GM12878 (cell line): ENCODE data around the gene BRD1. TPM values are rescaled to one million over a fixed set of nuclear protein-coding genes. Genes with fewer than 3 reads are reported as not detected.

Source experiments
- ATAC-seq: fragments of 200-7000 bp; cut with Tn5 transposase; 3 replicates; pipeline ENCODE4 v1.9.1; 2020; ENCODE audit warnings: mild to moderate bottlenecking, moderate library complexity
- BruUV-seq: library from RNA; stranded (reverse); fragments of 400-500 nt; replicated peaks from 2 replicates; lab custom pipeline; 2021; lab: Mats Ljungman, UMichigan
- CTCF ChIA-PET: fragments of 300-600 bp; sonication (Branson Sonifier 250); formaldehyde crosslinking; extraction: SDS; loops from one replicate; lab custom pipeline; 2021; ENCODE audit warnings: inconsistent platforms; lab: Yijun Ruan, JAX
- POLR2A ChIA-PET: fragments of 350-600 bp; formaldehyde crosslinking; extraction: SDS; loops from one replicate; lab custom pipeline; 2021; ENCODE audit warnings: inconsistent platforms; lab: Charles Lee
- RAD21 ChIA-PET: fragments of 300-600 bp; sonication (Branson Sonifier 250); formaldehyde crosslinking; loops from one replicate; lab custom pipeline; 2023; ENCODE audit warnings: antibody characterized with exemption; ENCODE audit not compliant: unreplicated experiment; lab: Charles Lee
- SMC1A ChIA-PET: fragments of 300-600 bp; sonication (Branson Sonifier 250); formaldehyde crosslinking; loops from one replicate; lab custom pipeline; 2023; ENCODE audit not compliant: unreplicated experiment, uncharacterized antibody; lab: Charles Lee
- DNase-seq: peaks from one replicate; pipeline ENCODE4 v3.0.0-alpha.2; 2011; ENCODE audit warnings: low read depth, low spot score
- FAIRE-seq: peaks from 3 replicates; lab custom pipeline; 2011; peaks lifted over from hg19 to GRCh38; lab: Jason Lieb, UNC
- H2AFZ ChIP-seq: 2 replicates; pipeline ENCODE4 v1.6.0; 2011; ENCODE audit warnings: low read depth, low read length, control low read depth; ENCODE audit not compliant: control insufficient read depth
- H3K27ac ChIP-seq: 2 replicates; pipeline ENCODE4 v1.5.1; 2011; ENCODE audit warnings: control low read depth; ENCODE audit not compliant: control insufficient read depth, insufficient read depth
- H3K27me3 ChIP-seq, 2 experiments: replicated peaks in 1 of 2; 2 replicates each; pipeline versions ENCODE4 v1.6.0 to v1.6.1; 2011; ENCODE audit warnings: low read length in 1 of 2; ENCODE audit not compliant: control insufficient read depth in 2 of 2, insufficient read depth in 2 of 2
- H3K36me3 ChIP-seq, 2 experiments: 2 replicates each; pipeline ENCODE4 v1.5.1; 2011; ENCODE audit warnings: low read length in 1 of 2; ENCODE audit not compliant: control insufficient read depth in 2 of 2, insufficient read depth in 2 of 2
- H3K4me1 ChIP-seq: 2 replicates; pipeline ENCODE4 v1.6.1; 2011; ENCODE audit warnings: mild to moderate bottlenecking, low read length, moderate library complexity, mixed read lengths; ENCODE audit not compliant: control insufficient read depth, insufficient read depth
- H3K4me2 ChIP-seq: 2 replicates; pipeline ENCODE4 v1.6.0; 2011; ENCODE audit warnings: control low read depth; ENCODE audit not compliant: control insufficient read depth, insufficient read depth
- H3K4me3 ChIP-seq: fragments of 200-600 bp; sonication (generic); 2 replicates; pipeline ENCODE4 v1.5.1; 2016
- H3K79me2 ChIP-seq: 2 replicates; pipeline ENCODE4 v1.6.0; 2011; ENCODE audit warnings: low read length; ENCODE audit not compliant: control insufficient read depth, insufficient read depth
- H3K9ac ChIP-seq: 2 replicates; pipeline ENCODE4 v1.8.0; 2011; ENCODE audit warnings: low read length, control low read depth, mixed read lengths; ENCODE audit not compliant: control insufficient read depth, insufficient read depth
- H3K9me3 ChIP-seq: replicated peaks from 3 replicates; pipeline ENCODE4 v1.5.1; 2011; ENCODE audit warnings: mild to moderate bottlenecking, low read length; ENCODE audit not compliant: control insufficient read depth, insufficient read depth
- H4K20me1 ChIP-seq: 2 replicates; pipeline ENCODE4 v1.6.0; 2011; ENCODE audit not compliant: control insufficient read depth, insufficient read depth
- BHLHE40 ChIP-seq, 2 experiments: fragments of 450-650 bp in 1 of 2; IDR thresholded peaks; 2 replicates each; pipeline ENCODE4 v1.6.1; 2011 to 2017; ENCODE audit warnings: low read depth in 2 of 2, borderline replicate concordance in 1 of 2, improper control_type of control experiment in 1 of 2, low read length in 1 of 2, mild to moderate bottlenecking in 1 of 2
- EP300 ChIP-seq, 2 experiments: fragments of 150-350 bp in 1 of 2; IDR thresholded peaks; 2 replicates each; pipeline ENCODE4 v1.6.1; 2011 to 2012; ENCODE audit warnings: low read depth in 2 of 2, low read length in 2 of 2, borderline replicate concordance in 1 of 2, improper control_type of control experiment in 1 of 2, inconsistent platforms in 1 of 2; ENCODE audit not compliant: control insufficient read depth in 1 of 2
- EZH2 ChIP-seq: IDR thresholded peaks from 2 replicates; pipeline ENCODE4 v1.6.1; 2012; ENCODE audit warnings: low read depth, mild to moderate bottlenecking, control low read depth, inconsistent platforms, low read length, borderline replicate concordance; ENCODE audit not compliant: control insufficient read depth
- FOXM1 ChIP-seq: IDR thresholded peaks from 2 replicates; pipeline ENCODE4 v1.6.1; 2012; ENCODE audit warnings: low read depth, mild to moderate bottlenecking, inconsistent platforms, low read length, moderate library complexity
- GABPA ChIP-seq: IDR thresholded peaks from 2 replicates; pipeline ENCODE4 v1.6.1; 2014; ENCODE audit warnings: antibody characterized with exemption, low read depth, mild to moderate bottlenecking, inconsistent platforms
- HDAC2 ChIP-seq: fragments of 200-600 bp; sonication (generic); IDR thresholded peaks from 2 replicates; pipeline ENCODE4 v1.6.1; 2017
- IKZF2 ChIP-seq, 2 experiments: fragments of 450-650 bp; IDR thresholded peaks; 2 replicates each; pipeline ENCODE4 v1.6.1; 2017; ENCODE audit warnings: mild to moderate bottlenecking in 2 of 2, moderate library complexity in 2 of 2
- MEF2A ChIP-seq: IDR thresholded peaks from 2 replicates; pipeline ENCODE4 v1.6.1; 2011; ENCODE audit warnings: low read depth, mild to moderate bottlenecking, low read length, moderate library complexity; ENCODE audit not compliant: insufficient read depth
- NBN ChIP-seq: fragments of 450-650 bp; IDR thresholded peaks from 2 replicates; pipeline ENCODE4 v1.6.1; 2016
- NFIC ChIP-seq: IDR thresholded peaks from 2 replicates; pipeline ENCODE4 v1.6.1; 2012; ENCODE audit warnings: low read depth, mild to moderate bottlenecking, inconsistent platforms, low read length, moderate library complexity
- NFYB ChIP-seq: IDR thresholded peaks from 2 replicates; pipeline ENCODE4 v1.6.1; 2011; ENCODE audit warnings: low read depth, mild to moderate bottlenecking, low read length, improper control_type of control experiment, moderate library complexity; ENCODE audit not compliant: insufficient read depth
- RAD21 ChIP-seq: IDR thresholded peaks from 2 replicates; pipeline ENCODE4 v1.6.1; 2011; ENCODE audit warnings: mild to moderate bottlenecking, low read depth, low read length, moderate library complexity; ENCODE audit not compliant: insufficient read depth
- TCF7 ChIP-seq: IDR thresholded peaks from 2 replicates; pipeline ENCODE4 v1.6.1; 2014; ENCODE audit warnings: antibody characterized with exemption, borderline replicate concordance
- WGBS: methylation state at CpG from one replicate; pipeline ENCODE4 v1.1.6; 2016; ENCODE audit warnings: low lambda C conversion rate; ENCODE audit not compliant: insufficient replicate concordance, insufficient coverage; ENCODE audit errors: missing lambda C conversion rate; 5-methylcytosine and 5-hydroxymethylcytosine counted together
- in situ Hi-C: fragments of 300-500 bp; cut with MboI; formaldehyde crosslinking; loops from 9 replicates; pipeline ENCODE4 v1.14.3; 2018; ENCODE audit warnings: mixed read lengths
- intact Hi-C: fragments of 100-400 bp; cut with micrococcal nuclease; formaldehyde crosslinking; loops from one replicate; pipeline ENCODE4 v1.14.2; 2022; ENCODE audit not compliant: unreplicated experiment
- polyA plus RNA-seq, 11 experiments: library from polyadenylated mRNA; depleted of rRNA in 4 of 11; unstranded in 6 of 11; stranded (reverse) in 5 of 11; fragments of >200 nt; fragmentation: Nextera tagmentation in 4 of 11; fragmentation: Illumina TruSeq in 1 of 11; extraction: Ambion mirVana in 4 of 11; extraction: Trizol in 1 of 11; gene quantifications; 1 replicate in 1 of 11; 2 replicates in 10 of 11; pipeline versions ENCODE4 v1.2.1 to v1.2.3, GENCODE V29; 2011 to 2016; ENCODE audit warnings: inconsistent platforms in 2 of 11, missing spikeins in 2 of 11, low read depth in 1 of 11
- total RNA-seq, 4 experiments: library from RNA; depleted of rRNA in 3 of 4; stranded (reverse); fragments of >200 nt in 3 of 4; fragmentation: Illumina TruSeq in 1 of 4; extraction: Trizol in 1 of 4; gene quantifications; 2 replicates each; pipeline versions ENCODE4 v1.2.1 to v1.2.3, GENCODE V29; 2013 to 2021
- TF ChIP-seq, protein P1 (sequence below): fragments of 450-650 bp; IDR thresholded peaks from 2 replicates; pipeline ENCODE4 v1.6.1; 2017; ENCODE audit warnings: low read depth, mild to moderate bottlenecking, moderate library complexity
- TF ChIP-seq, protein P2 (sequence below): IDR thresholded peaks from 2 replicates; pipeline ENCODE4 v1.6.1; 2011; ENCODE audit warnings: borderline replicate concordance, low read depth, mild to moderate bottlenecking, moderate library complexity, mixed read lengths, low read length; ENCODE audit not compliant: insufficient read depth; ENCODE audit errors: extremely low read length
- TF ChIP-seq, protein P3 (sequence below): IDR thresholded peaks from 2 replicates; pipeline ENCODE4 v1.6.1; 2011; ENCODE audit warnings: mild to moderate bottlenecking, low read depth, low read length, moderate library complexity; ENCODE audit not compliant: insufficient replicate concordance
- TF ChIP-seq, protein P4 (sequence below): fragments of 450-650 bp; IDR thresholded peaks from 2 replicates; pipeline ENCODE4 v1.6.1; 2017; ENCODE audit warnings: mild to moderate bottlenecking

BRD1 gene
- total and polyA plus RNA-seq, 10 of the 15 experiments (the other 5 are each of a cell fraction or from before 2014, with no cell fraction given), result 0.90 to 26.4 (median 7.1) TPM

DNA sequence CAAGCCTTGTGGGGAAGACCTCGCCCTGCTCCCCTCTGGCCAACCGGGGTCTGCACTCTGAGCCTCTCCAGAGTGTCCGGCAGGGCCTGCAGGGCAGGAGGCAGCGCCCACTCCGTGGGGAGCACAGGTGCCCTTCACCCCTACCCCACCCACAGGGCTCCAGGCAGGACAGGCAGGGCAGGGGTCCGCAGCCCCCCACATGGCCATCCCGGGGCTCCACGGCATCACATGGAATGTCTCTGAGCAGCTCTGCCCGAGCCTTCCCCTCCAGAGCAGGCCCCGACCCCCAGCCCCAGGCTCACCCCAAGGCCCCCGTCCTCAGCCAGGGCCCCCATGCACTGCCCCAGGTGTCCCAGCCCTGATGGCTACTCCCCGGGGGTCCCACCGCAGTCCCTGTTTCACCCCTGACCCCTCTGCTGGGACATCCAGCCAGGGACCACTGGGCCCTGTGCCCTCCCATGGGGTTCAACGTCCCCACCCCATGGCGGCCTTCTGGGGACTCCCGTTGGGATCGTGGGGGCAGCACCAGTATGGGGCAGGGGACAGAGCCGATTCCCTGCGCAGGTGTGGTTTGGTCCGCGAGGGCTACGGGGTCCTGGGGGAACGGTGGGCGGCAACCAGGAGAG, 77.7 kb downstream of the BRD1 start (continued):
- TF ChIP-seq EZH2 (no peak), NFIC (no peak), FOXM1 (no peak)
- TF ChIP-seq, all 136 proteins: peak for 0

DNA sequence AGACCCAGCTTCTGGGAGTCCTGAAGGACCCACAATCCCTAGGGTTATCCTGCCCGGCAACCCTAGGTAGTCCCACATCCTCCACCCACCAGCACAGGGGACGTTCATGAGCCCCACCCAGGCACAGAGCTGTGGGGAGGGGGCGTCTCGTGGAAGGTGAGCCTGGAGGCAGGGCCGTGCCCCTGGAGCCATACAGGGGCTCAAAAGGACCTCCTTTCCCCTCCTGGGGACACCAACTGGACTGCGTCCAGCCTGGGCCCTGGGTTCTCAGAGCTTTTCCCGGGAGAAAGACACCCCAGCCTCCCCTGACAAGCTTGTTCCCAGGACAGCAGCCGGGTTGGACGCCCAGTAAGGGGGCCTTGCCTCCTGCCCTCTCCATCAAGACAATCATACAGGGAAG, 78.4 kb downstream of the BRD1 start:
- H3K36me3 ChIP-seq, result no peaks in the 10 kb centered on the region
- H3K27me3 ChIP-seq, result no peaks in the 10 kb centered on the region
- H4K20me1 ChIP-seq, result no peaks in the 10 kb centered on the region
- RAD21 ChIA-PET, result no interaction called here
- FAIRE-seq, result no peak
- ATAC-seq, result no peak
- no peaks in the 10 kb centered on the region for H3K4me1 ChIP-seq
- CTCF ChIA-PET, result no interaction called here
- H3K9me3 ChIP-seq, result no peaks in the 10 kb centered on the region; the same call in 2 of the 3 replicates
- no peak overlapping the region for H3K27ac ChIP-seq
- no peak for DNase-seq
- BruUV-seq, result no TSS peak
- in situ Hi-C loops (no loop called here), intact Hi-C loops (no loop called here)
- no peaks in the 10 kb centered on the region for H3K79me2 ChIP-seq
- H3K9ac ChIP-seq, result no peak overlapping the region
- no peak overlapping the region for H2AFZ ChIP-seq
- H3K4me3 ChIP-seq, result no peak overlapping the region
- SMC1A ChIA-PET, result no interaction called here
- POLR2A ChIA-PET, result no interaction called here
- no peak overlapping the region for H3K4me2 ChIP-seq
- 32% methylated on average over 9 of the region's 9 CpGs for WGBS
- TF ChIP-seq IKZF2 (IDR thresholded peaks at IDR 0.05) (no peak), HDAC2 (no peak), RAD21 (no peak), NBN (no peak), GABPA (no peak), TCF7 (no peak), MEF2A (no peak), BHLHE40 (IDR thresholded peaks at IDR 0.05; ENCODE audit: borderline replicate concordance in 1 of 2, low read depth in 2 of 2, low read length in 1 of 2) (no peak), NFYB (no peak), EP300 (IDR thresholded peaks at IDR 0.05; ENCODE audit: borderline replicate concordance in 1 of 2, control insufficient read depth in 1 of 2, low read depth in 2 of 2, low read length in 2 of 2) (no peak)
- TF ChIP-seq, protein P1, sequence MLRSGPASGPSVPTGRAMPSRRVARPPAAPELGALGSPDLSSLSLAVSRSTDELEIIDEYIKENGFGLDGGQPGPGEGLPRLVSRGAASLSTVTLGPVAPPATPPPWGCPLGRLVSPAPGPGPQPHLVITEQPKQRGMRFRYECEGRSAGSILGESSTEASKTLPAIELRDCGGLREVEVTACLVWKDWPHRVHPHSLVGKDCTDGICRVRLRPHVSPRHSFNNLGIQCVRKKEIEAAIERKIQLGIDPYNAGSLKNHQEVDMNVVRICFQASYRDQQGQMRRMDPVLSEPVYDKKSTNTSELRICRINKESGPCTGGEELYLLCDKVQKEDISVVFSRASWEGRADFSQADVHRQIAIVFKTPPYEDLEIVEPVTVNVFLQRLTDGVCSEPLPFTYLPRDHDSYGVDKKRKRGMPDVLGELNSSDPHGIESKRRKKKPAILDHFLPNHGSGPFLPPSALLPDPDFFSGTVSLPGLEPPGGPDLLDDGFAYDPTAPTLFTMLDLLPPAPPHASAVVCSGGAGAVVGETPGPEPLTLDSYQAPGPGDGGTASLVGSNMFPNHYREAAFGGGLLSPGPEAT, result no peak
- TF ChIP-seq, protein P2, sequence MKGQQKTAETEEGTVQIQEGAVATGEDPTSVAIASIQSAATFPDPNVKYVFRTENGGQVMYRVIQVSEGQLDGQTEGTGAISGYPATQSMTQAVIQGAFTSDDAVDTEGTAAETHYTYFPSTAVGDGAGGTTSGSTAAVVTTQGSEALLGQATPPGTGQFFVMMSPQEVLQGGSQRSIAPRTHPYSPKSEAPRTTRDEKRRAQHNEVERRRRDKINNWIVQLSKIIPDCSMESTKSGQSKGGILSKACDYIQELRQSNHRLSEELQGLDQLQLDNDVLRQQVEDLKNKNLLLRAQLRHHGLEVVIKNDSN, result no peak
- TF ChIP-seq, protein P3, sequence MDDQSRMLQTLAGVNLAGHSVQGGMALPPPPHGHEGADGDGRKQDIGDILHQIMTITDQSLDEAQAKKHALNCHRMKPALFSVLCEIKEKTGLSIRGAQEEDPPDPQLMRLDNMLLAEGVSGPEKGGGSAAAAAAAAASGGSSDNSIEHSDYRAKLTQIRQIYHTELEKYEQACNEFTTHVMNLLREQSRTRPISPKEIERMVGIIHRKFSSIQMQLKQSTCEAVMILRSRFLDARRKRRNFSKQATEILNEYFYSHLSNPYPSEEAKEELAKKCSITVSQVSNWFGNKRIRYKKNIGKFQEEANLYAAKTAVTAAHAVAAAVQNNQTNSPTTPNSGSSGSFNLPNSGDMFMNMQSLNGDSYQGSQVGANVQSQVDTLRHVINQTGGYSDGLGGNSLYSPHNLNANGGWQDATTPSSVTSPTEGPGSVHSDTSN, result no peak
- TF ChIP-seq, protein P4, sequence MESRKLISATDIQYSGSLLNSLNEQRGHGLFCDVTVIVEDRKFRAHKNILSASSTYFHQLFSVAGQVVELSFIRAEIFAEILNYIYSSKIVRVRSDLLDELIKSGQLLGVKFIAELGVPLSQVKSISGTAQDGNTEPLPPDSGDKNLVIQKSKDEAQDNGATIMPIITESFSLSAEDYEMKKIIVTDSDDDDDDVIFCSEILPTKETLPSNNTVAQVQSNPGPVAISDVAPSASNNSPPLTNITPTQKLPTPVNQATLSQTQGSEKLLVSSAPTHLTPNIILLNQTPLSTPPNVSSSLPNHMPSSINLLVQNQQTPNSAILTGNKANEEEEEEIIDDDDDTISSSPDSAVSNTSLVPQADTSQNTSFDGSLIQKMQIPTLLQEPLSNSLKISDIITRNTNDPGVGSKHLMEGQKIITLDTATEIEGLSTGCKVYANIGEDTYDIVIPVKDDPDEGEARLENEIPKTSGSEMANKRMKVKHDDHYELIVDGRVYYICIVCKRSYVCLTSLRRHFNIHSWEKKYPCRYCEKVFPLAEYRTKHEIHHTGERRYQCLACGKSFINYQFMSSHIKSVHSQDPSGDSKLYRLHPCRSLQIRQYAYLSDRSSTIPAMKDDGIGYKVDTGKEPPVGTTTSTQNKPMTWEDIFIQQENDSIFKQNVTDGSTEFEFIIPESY, result no peak
